Smooth muscle cell (in vitro differentiated cells): ENCODE results near the gene CAMSAP1. TPM values are rescaled to one million over a fixed set of nuclear protein-coding genes. Genes with fewer than 3 reads are reported as not detected.

Experiments
- DNase-seq: peaks from one replicate; lab custom pipeline; 2025; ENCODE audit not compliant: unreplicated experiment; lab: John Stamatoyannopoulos, UW
- H2AFZ ChIP-seq: fragments of 200-600 bp; sonication (generic); 2 replicates; pipeline ENCODE4 v1.6.0; 2016; ENCODE audit warnings: antibody characterized with exemption, low read depth, mild to moderate bottlenecking
- H3F3A ChIP-seq: fragments of 200-600 bp; sonication (generic); 2 replicates; pipeline ENCODE4 v1.6.0; 2017; ENCODE audit warnings: antibody characterized with exemption, low read depth
- H3K27ac ChIP-seq: fragments of 200-600 bp; sonication (generic); 2 replicates; pipeline ENCODE4 v1.5.1; 2016; ENCODE audit warnings: low read depth, mild to moderate bottlenecking
- H3K27me3 ChIP-seq: fragments of 200-600 bp; sonication (generic); 2 replicates; pipeline ENCODE4 v1.6.1; 2016; ENCODE audit warnings: low read depth, mild to moderate bottlenecking
- H3K36me3 ChIP-seq: fragments of 200-600 bp; sonication (generic); 2 replicates; pipeline ENCODE4 v1.5.1; 2016; ENCODE audit warnings: low read depth
- H3K4me1 ChIP-seq: fragments of 200-600 bp; sonication (generic); 2 replicates; pipeline ENCODE4 v1.5.1; 2016; ENCODE audit warnings: low read depth
- H3K4me2 ChIP-seq: fragments of 200-600 bp; sonication (generic); 2 replicates; pipeline ENCODE4 v1.6.0; 2016; ENCODE audit warnings: mild to moderate bottlenecking
- H3K4me3 ChIP-seq: fragments of 200-600 bp; sonication (generic); 2 replicates; pipeline ENCODE4 v1.5.1; 2016; ENCODE audit warnings: mild to moderate bottlenecking
- H3K79me2 ChIP-seq: fragments of 200-600 bp; sonication (generic); 2 replicates; pipeline ENCODE4 v1.6.0; 2016; ENCODE audit warnings: low read depth, mild to moderate bottlenecking
- H3K9ac ChIP-seq: fragments of 200-600 bp; sonication (generic); 2 replicates; pipeline ENCODE4 v1.6.0; 2016; ENCODE audit warnings: low read depth
- H3K9me3 ChIP-seq: fragments of 200-600 bp; sonication (generic); replicated peaks from 2 replicates; pipeline ENCODE4 v1.5.1; 2016; ENCODE audit warnings: low read depth
- H4K20me1 ChIP-seq: fragments of 200-600 bp; sonication (generic); 2 replicates; pipeline ENCODE4 v1.6.0; 2016; ENCODE audit warnings: low read depth
- WGBS: methylation state at CpG from one replicate; pipeline ENCODE4 v1.1.7; 2016; ENCODE audit warnings: low lambda C conversion rate; 5-methylcytosine and 5-hydroxymethylcytosine counted together
- polyA plus RNA-seq: library from polyadenylated mRNA; unstranded; fragments of >200 nt; fragmentation: Nextera tagmentation; extraction: Ambion mirVana; gene quantifications from 2 replicates; pipeline ENCODE4 v1.2.1, GENCODE V29; 2016
- total RNA-seq: library from RNA; depleted of rRNA; stranded (reverse); fragments of >200 nt; gene quantifications from 2 replicates; pipeline ENCODE4 v1.2.3, GENCODE V29; 2014
- TF ChIP-seq, protein P1 (sequence below): fragments of 200-600 bp; sonication (generic); IDR thresholded peaks from 2 replicates; pipeline ENCODE4 v1.5.1; 2017; ENCODE audit warnings: borderline replicate concordance, mild to moderate bottlenecking, antibody characterized with exemption; ENCODE audit not compliant: insufficient read depth, poor library complexity, severe bottlenecking

CAMSAP1 gene
- total and polyA plus RNA-seq, 2 experiments from 2014 or later, result 5.4 to 17.8 TPM

DNA sequence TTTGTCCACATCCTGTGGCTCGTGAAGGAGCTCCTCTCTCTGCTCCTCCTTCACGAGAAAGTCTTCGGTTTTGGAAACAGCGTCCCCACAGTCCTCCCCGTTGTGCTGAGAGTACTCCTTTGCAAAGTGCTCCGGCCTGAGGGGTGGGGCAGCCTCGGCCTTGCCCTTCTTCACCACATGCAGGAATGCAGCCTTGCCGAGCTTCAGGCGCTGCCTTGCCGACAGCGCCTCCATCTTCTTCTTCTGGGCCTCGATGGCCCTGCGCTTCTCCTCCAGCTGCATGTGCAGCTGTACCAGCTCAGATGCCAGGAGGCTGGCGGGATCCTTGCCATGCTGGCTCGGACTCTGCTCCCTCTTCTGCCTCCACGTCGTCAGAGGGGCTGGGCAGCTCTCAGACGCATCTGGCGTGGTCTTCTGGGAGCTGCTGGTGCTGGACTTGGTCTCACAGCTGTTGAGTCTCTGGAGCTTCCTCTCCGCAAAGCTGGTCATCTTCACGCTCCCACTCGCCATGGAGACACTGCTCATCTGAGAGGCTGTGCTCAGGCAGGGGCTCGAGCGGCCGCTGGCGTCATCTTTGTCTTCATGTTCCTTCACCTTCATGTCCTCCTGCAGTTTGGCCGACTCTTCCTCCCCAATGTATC lies 85.5 kb downstream of the CAMSAP1 start:
- Histone ChIP-seq H2AFZ (no peak overlapping the region), H3K4me2 (no peak overlapping the region), H3K36me3 (peaks cover 4% of the 10 kb centered on the region), H3K9ac (no peak overlapping the region), H3K4me1 (no peaks in the 10 kb centered on the region), H3K27ac (no peak overlapping the region), H3K4me3 (no peak overlapping the region), H3F3A (no peaks in the 10 kb centered on the region), H3K9me3 (no peaks in the 10 kb centered on the region), H3K27me3 (no peaks in the 10 kb centered on the region), H3K79me2 (no peaks in the 10 kb centered on the region), H4K20me1 (peaks cover 31% of the 10 kb centered on the region)
- 97% methylated on average over 27 of the region's 27 CpGs for WGBS
- no peak for DNase-seq
- TF ChIP-seq, protein P1, sequence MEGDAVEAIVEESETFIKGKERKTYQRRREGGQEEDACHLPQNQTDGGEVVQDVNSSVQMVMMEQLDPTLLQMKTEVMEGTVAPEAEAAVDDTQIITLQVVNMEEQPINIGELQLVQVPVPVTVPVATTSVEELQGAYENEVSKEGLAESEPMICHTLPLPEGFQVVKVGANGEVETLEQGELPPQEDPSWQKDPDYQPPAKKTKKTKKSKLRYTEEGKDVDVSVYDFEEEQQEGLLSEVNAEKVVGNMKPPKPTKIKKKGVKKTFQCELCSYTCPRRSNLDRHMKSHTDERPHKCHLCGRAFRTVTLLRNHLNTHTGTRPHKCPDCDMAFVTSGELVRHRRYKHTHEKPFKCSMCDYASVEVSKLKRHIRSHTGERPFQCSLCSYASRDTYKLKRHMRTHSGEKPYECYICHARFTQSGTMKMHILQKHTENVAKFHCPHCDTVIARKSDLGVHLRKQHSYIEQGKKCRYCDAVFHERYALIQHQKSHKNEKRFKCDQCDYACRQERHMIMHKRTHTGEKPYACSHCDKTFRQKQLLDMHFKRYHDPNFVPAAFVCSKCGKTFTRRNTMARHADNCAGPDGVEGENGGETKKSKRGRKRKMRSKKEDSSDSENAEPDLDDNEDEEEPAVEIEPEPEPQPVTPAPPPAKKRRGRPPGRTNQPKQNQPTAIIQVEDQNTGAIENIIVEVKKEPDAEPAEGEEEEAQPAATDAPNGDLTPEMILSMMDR, result no peak

DNA sequence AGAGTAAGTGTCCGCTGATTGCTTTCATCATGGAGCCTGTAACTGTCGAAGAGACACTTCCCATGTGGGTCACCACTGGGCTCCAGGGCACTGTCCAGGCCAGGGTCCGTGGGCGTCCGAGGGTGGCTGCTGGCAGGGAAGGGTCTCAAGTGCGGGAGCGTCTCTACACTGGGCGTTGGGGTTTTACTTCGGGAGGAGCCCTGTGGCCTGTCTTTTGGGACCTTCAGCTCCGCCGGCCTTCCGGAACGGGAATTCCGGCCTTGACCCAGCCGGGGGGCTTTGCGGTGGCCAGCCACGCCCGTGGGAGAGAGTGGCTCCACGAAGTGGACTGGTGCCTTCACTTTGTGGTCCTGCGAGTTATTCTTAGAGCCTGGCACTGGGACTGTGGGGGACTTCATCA lies 86.2 kb downstream of the CAMSAP1 start:
- Histone ChIP-seq H3K36me3 (peaks cover 4% of the 10 kb centered on the region), H3K4me2 (no peak overlapping the region), H3K4me3 (no peak overlapping the region), H4K20me1 (peaks cover 24% of the 10 kb centered on the region), H3F3A (no peaks in the 10 kb centered on the region), H3K79me2 (no peaks in the 10 kb centered on the region), H3K27ac (no peak overlapping the region), H3K27me3 (no peaks in the 10 kb centered on the region), H3K4me1 (no peaks in the 10 kb centered on the region), H2AFZ (no peak overlapping the region), H3K9me3 (no peaks in the 10 kb centered on the region), H3K9ac (no peak overlapping the region)
- WGBS, result 98% methylated on average over 20 of the region's 20 CpGs
- DNase-seq, result no peak
- TF ChIP-seq, protein P1, result no peak

DNA sequence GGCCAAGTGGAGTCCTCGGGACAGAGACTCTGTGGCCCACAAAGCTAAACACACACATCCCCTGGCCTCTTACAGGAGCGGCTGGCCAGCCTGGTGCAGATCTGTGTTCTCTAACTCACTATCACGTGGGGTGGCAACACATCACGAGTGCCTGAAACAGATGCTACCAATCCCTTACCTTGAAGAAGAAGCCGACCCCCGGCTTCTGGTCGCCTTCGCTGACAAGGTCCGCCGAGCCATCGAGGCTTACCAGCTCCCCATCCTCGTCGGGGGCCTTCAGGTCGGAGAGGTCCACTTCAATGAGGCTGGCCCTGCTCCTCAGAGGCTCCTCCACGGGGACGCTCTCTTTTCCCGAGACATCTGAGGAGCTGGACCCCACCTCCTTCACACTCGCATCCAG lies 86.7 kb downstream of the CAMSAP1 start:
- TF ChIP-seq, protein P1, result no peak
- Histone ChIP-seq H3K9me3 (no peaks in the 10 kb centered on the region), H3K27ac (no peak overlapping the region), H3K36me3 (peaks cover 4% of the 10 kb centered on the region), H2AFZ (no peak overlapping the region), H3K4me1 (no peaks in the 10 kb centered on the region), H3K4me2 (no peak overlapping the region), H3K79me2 (no peaks in the 10 kb centered on the region), H4K20me1 (peaks cover 19% of the 10 kb centered on the region), H3K27me3 (no peaks in the 10 kb centered on the region), H3K9ac (no peak overlapping the region), H3F3A (no peaks in the 10 kb centered on the region), H3K4me3 (no peak overlapping the region)
- DNase-seq, result no peak
- WGBS, result 98% methylated on average over 18 of the region's 18 CpGs

DNA sequence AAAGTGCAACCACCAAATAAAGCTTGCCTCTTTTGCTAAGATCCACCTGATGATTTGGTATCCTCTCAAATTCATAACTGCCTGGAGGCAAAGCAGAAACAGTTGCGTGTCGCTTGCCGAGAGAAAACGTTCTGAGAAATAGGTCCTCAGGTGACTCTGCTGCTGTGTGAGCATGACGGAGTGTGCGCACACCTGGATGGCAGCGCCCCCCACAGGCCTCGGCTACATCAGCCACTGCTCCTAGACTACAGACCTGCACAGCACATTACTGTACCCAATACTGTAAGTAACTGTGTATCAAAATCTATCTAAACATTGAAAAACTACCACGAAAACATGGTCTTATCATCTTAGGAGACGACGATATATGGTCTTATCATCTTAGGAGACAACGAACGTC lies 87.4 kb downstream of the CAMSAP1 start:
- H3F3A ChIP-seq, result no peaks in the 10 kb centered on the region
- no peak overlapping the region for H2AFZ ChIP-seq
- H3K4me3 ChIP-seq, result no peak overlapping the region
- peaks cover 12% of the 10 kb centered on the region for H4K20me1 ChIP-seq
- no peaks in the 10 kb centered on the region for H3K79me2 ChIP-seq
- no peaks in the 10 kb centered on the region for H3K9me3 ChIP-seq
- H3K4me2 ChIP-seq, result no peak overlapping the region
- no peaks in the 10 kb centered on the region for H3K27me3 ChIP-seq
- DNase-seq, result no peak
- H3K9ac ChIP-seq, result no peak overlapping the region
- peaks cover 4% of the 10 kb centered on the region for H3K36me3 ChIP-seq
- H3K27ac ChIP-seq, result no peak overlapping the region
- TF ChIP-seq, protein P1, result no peak
- no peaks in the 10 kb centered on the region for H3K4me1 ChIP-seq
- 91% methylated on average over 13 of the region's 13 CpGs for WGBS
